SU-DHL-6 (cell line): Measurements from ENCODE around the gene PAWR.

Experiments
- H2AFZ ChIP-seq: fragments of 200-600 bp; sonication (generic); 2 replicates; pipeline ENCODE4 v1.6.1; 2014; ENCODE audit warnings: low read depth, mild to moderate bottlenecking, moderate library complexity, mixed read lengths, antibody characterized with exemption, low read length; ENCODE audit not compliant: severe bottlenecking
- H3F3A ChIP-seq: fragments of 200-600 bp; shearing (Covaris generic); 2 replicates; pipeline ENCODE4 v1.6.0; 2016; ENCODE audit warnings: antibody characterized with exemption, mild to moderate bottlenecking; ENCODE audit not compliant: insufficient read depth
- H3K27ac ChIP-seq: fragments of 200-600 bp; sonication (generic); 2 replicates; pipeline ENCODE4 v1.5.1; 2016; ENCODE audit warnings: low read depth, mild to moderate bottlenecking, low read length, moderate library complexity, mixed read lengths
- H3K27me3 ChIP-seq: fragments of 200-600 bp; sonication (generic), shearing (Covaris generic); 2 replicates; pipeline ENCODE4 v1.6.0; 2014; ENCODE audit warnings: mild to moderate bottlenecking, low read length
- H3K36me3 ChIP-seq: fragments of 200-600 bp; sonication (generic); 2 replicates; pipeline ENCODE4 v1.6.1; 2014; ENCODE audit warnings: mild to moderate bottlenecking, low read length, mixed read lengths
- H3K4me2 ChIP-seq: fragments of 300-600, 200-600 bp; shearing (Covaris generic), sonication (generic); 2 replicates; pipeline ENCODE4 v1.6.0; 2014; ENCODE audit warnings: low read length, low read depth, mild to moderate bottlenecking; ENCODE audit not compliant: poor library complexity, severe bottlenecking
- H3K4me3 ChIP-seq: fragments of 200-600 bp; sonication (generic); 2 replicates; pipeline ENCODE4 v1.5.1; 2014; ENCODE audit warnings: antibody characterized with exemption, low read length, mild to moderate bottlenecking, mixed read lengths; ENCODE audit not compliant: insufficient read depth, poor library complexity, severe bottlenecking
- H3K79me2 ChIP-seq: fragments of 200-600 bp; sonication (generic); 2 replicates; pipeline ENCODE4 v1.6.1; 2014; ENCODE audit warnings: mild to moderate bottlenecking, low read length, moderate library complexity; ENCODE audit not compliant: insufficient read depth
- H3K9ac ChIP-seq: fragments of 200-600 bp; sonication (generic); 2 replicates; pipeline ENCODE4 v1.7.0; 2014; ENCODE audit warnings: mild to moderate bottlenecking, low read length
- H3K9me2 ChIP-seq: fragments of 200-600 bp; sonication (generic); replicated peaks from 2 replicates; pipeline ENCODE4 v1.6.1; 2014; ENCODE audit warnings: low read length; ENCODE audit not compliant: insufficient read depth
- H3K9me3 ChIP-seq: fragments of 200-600 bp; sonication (generic); 2 replicates; pipeline ENCODE4 v1.6.1; 2014; ENCODE audit warnings: low read length, mixed read lengths; ENCODE audit not compliant: insufficient read depth
- H4K20me1 ChIP-seq: fragments of 200-600 bp; sonication (generic); 2 replicates; pipeline ENCODE4 v1.6.1; 2014; ENCODE audit warnings: low read depth, mild to moderate bottlenecking, antibody characterized with exemption, low read length, moderate library complexity, mixed read lengths
- CTCF ChIP-seq: fragments of 200-600 bp; sonication (generic); IDR thresholded peaks from one replicate; pipeline ENCODE4 v1.5.1; 2017; ENCODE audit warnings: antibody characterized with exemption, mild to moderate bottlenecking, low read length, moderate library complexity; ENCODE audit not compliant: insufficient read depth, poor library complexity, severe bottlenecking
- EZH2phosphoT487 ChIP-seq: fragments of 200-600 bp; sonication (generic), shearing (Covaris generic); conservative IDR thresholded peaks from 2 replicates; pipeline ENCODE4 v1.6.1; 2018; ENCODE audit warnings: mild to moderate bottlenecking, antibody characterized with exemption, low read length, moderate library complexity, mixed read lengths

The PAWR gene

DNA sequence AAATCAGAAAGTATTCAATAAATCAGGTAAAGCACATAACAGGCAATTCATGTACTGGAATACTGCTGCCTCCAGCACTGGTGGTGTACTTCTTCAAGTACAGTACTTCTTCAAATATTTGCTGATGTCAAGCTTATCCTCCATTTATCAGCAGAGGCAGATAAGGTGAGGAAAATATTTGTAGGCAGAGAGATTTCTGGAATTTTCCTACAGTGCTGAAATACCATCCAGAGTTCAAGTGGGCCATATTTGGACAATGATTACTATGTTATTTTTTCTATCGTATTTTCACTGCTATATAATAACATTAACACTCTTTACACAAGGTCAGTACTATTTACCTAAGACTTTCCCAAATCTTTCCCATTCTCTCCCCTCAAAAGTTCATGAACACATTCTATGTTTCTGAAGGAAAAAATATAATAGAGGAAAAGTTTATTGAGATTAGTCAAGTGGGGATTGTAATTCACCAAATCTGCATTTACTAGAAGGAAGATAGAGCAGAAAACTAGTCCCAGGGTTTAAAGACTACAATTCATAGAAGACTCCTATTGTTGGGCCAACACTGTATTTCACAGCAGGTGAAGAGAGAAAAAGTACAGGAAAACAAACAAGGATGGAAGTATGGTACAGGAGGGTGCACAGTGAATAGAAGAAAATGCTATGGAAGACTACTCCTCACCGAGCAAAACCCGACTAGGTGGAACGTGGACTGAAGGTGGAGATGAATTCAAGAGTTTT, 141.1 kb downstream of the PAWR start:
- no peak for TF ChIP-seq EZH2phosphoT487
- H3K4me3 ChIP-seq = no peak overlapping the region
- no peak overlapping the region for H3K4me2 ChIP-seq
- no peak overlapping the region for H2AFZ ChIP-seq
- H4K20me1 ChIP-seq = no peaks in the 10 kb centered on the region
- H3K9ac ChIP-seq = no peak overlapping the region
- no peaks in the 10 kb centered on the region for H3K9me3 ChIP-seq
- H3K79me2 ChIP-seq = no peaks in the 10 kb centered on the region
- H3K9me2 ChIP-seq = no peaks in the 10 kb centered on the region
- H3K36me3 ChIP-seq = no peaks in the 10 kb centered on the region
- no peaks in the 10 kb centered on the region for H3F3A ChIP-seq
- no peak overlapping the region for H3K27ac ChIP-seq
- no peaks in the 10 kb centered on the region for H3K27me3 ChIP-seq

DNA sequence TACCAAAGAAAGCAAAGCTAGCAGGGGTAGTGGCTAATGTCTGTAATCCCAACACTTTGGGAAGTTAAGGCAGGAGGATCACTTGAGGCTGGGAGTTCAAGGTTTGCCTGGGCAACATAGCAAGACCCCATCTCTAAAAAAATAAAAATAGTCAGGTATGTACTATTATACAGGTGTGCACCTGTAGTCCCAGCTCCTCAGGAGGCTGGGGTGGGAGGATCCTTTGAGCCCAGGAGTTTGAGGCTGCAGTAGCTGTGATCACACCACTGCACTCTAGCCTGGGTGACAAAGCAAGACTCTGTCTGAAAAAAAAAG, 142.2 kb downstream of the PAWR start:
- no peak overlapping the region for H3K27ac ChIP-seq
- no peaks in the 10 kb centered on the region for H4K20me1 ChIP-seq
- H3K9ac ChIP-seq = no peak overlapping the region
- no peaks in the 10 kb centered on the region for H3K9me2 ChIP-seq
- H3K27me3 ChIP-seq = no peaks in the 10 kb centered on the region
- no peaks in the 10 kb centered on the region for H3F3A ChIP-seq
- no peak overlapping the region for H3K4me3 ChIP-seq
- H2AFZ ChIP-seq = no peak overlapping the region
- no peaks in the 10 kb centered on the region for H3K79me2 ChIP-seq
- no peak overlapping the region for H3K4me2 ChIP-seq
- no peaks in the 10 kb centered on the region for H3K36me3 ChIP-seq
- no peaks in the 10 kb centered on the region for H3K9me3 ChIP-seq
- no peak for TF ChIP-seq CTCF
- TF ChIP-seq EZH2phosphoT487 = no peak

GRCh38 chr12:79547735-79548609, 142.8 kb downstream of the PAWR start:
- Histone ChIP-seq H4K20me1 (no peaks in the 10 kb centered on the region), H3K9me3 (no peaks in the 10 kb centered on the region), H2AFZ (no peak overlapping the region), H3K27ac (no peak overlapping the region), H3K27me3 (no peaks in the 10 kb centered on the region), H3K36me3 (no peaks in the 10 kb centered on the region), H3K9me2 (no peaks in the 10 kb centered on the region), H3F3A (no peaks in the 10 kb centered on the region), H3K9ac (no peak overlapping the region), H3K4me2 (no peak overlapping the region), H3K4me3 (no peak overlapping the region), H3K79me2 (no peaks in the 10 kb centered on the region)
- TF ChIP-seq EZH2phosphoT487 (no peak), CTCF (peak; percentile 91)
